ENCODE results near the gene AFMID. TPM values are rescaled to one million over a fixed set of nuclear protein-coding genes. Genes with fewer than 3 reads are reported as not detected.

Gene AFMID
- total and polyA plus RNA-seq, 9 donors, result 32.4 to 69.5 (median 41.2) TPM

GRCh38 chr17:78214016-78214705, 27.0 kb downstream of the AFMID start, which contains the start of gene BIRC5:
Gene BIRC5, plus strand, starts transcription at chr17:78214253. Its CDS starts 64 bp downstream, at chr17:78214317.
- intact Hi-C loops (cut with DNase I), result no loop called here
- Histone ChIP-seq H3K9me3 (no peaks in the 10 kb centered on the region), H3K36me3 (no peaks in the 10 kb centered on the region), H3K27me3 (no peaks in the 10 kb centered on the region), H3K27ac (no peak within 1 kb of the TSS), H3K4me1 (ENCODE audit: insufficient read depth) (peaks cover 1% of the 10 kb centered on the region), H3K4me3 (peak within 1 kb of the TSS; percentile 28)
- peak; percentile 84 to 93 (median 90) for DNase-seq
- WGBS, 3 donors, result 0 to 1% (median 0%) methylated on average over 32 to 60 of the region's 60 CpGs
- TF ChIP-seq POLR2A (IDR thresholded peaks at IDR 0.05), result no peak
- TF ChIP-seq CTCF (IDR thresholded peaks at IDR 0.05), result no peak
- no peak for TF ChIP-seq EP300 (IDR thresholded peaks at IDR 0.05)

GRCh38 chr17:78214706-78215061, 27.5 kb downstream of the AFMID start:
- WGBS, 3 donors, result 6 to 13% (median 10%) methylated on average over 5 of the region's 5 CpGs
- no peak for TF ChIP-seq CTCF (IDR thresholded peaks at IDR 0.05)
- TF ChIP-seq EP300 (IDR thresholded peaks at IDR 0.05), result no peak
- no peak for TF ChIP-seq POLR2A (IDR thresholded peaks at IDR 0.05)
- DNase-seq, result no peak
- Histone ChIP-seq H3K9me3 (no peaks in the 10 kb centered on the region), H3K27me3 (no peaks in the 10 kb centered on the region), H3K4me3 (no peak overlapping the region), H3K4me1 (ENCODE audit: insufficient read depth) (peaks cover 1% of the 10 kb centered on the region), H3K27ac (no peak overlapping the region), H3K36me3 (no peaks in the 10 kb centered on the region)
- intact Hi-C loops (cut with DNase I), result no loop called here

GRCh38 chr17:78219396-78220150, 32.4 kb downstream of the AFMID start:
- DNase-seq, result no peak
- H3K27me3 ChIP-seq, result no peaks in the 10 kb centered on the region
- no peaks in the 10 kb centered on the region for H3K9me3 ChIP-seq
- H3K4me1 ChIP-seq (ENCODE audit: insufficient read depth), result no peaks in the 10 kb centered on the region
- 80 to 88% (median 87%) methylated on average over 11 of the region's 11 CpGs for WGBS, 3 donors
- intact Hi-C loops (cut with DNase I), result no loop called here
- H3K27ac ChIP-seq, result no peak overlapping the region
- no peak overlapping the region for H3K4me3 ChIP-seq
- TF ChIP-seq CTCF (IDR thresholded peaks at IDR 0.05), result no peak
- no peak for TF ChIP-seq POLR2A (IDR thresholded peaks at IDR 0.05)
- TF ChIP-seq EP300 (IDR thresholded peaks at IDR 0.05), result no peak
- H3K36me3 ChIP-seq, result no peaks in the 10 kb centered on the region

- Histone ChIP-seq H3K27ac (no peak overlapping the region), H3K27me3 (no peaks in the 10 kb centered on the region), H3K36me3 (no peaks in the 10 kb centered on the region), H3K9me3 (no peaks in the 10 kb centered on the region), H3K4me3 (no peak overlapping the region), H3K4me1 (ENCODE audit: insufficient read depth) (no peaks in the 10 kb centered on the region)
- TF ChIP-seq CTCF (IDR thresholded peaks at IDR 0.05), result no peak
- no peak for TF ChIP-seq EP300 (IDR thresholded peaks at IDR 0.05)
- no peak for TF ChIP-seq POLR2A (IDR thresholded peaks at IDR 0.05)
- no peak for DNase-seq
- 86 to 90% (median 87%) methylated on average over 4 of the region's 4 CpGs for WGBS, 3 donors
- intact Hi-C loops (cut with DNase I), result no loop called here
Observed at GRCh38 chr17:78223061-78223460, 35.9 kb downstream of the AFMID start.

All from ovary (tissue), 9 donors.